ENCODE results near the gene URB2. TPM values are rescaled to one million over a fixed set of nuclear protein-coding genes. Genes with fewer than 3 reads are reported as not detected.

The URB2 gene
- total and polyA plus RNA-seq, 2 of the 13 experiments (the other 11 are each of a cell fraction or from before 2014, with no cell fraction given): 4.0 to 17.6 TPM

DNA sequence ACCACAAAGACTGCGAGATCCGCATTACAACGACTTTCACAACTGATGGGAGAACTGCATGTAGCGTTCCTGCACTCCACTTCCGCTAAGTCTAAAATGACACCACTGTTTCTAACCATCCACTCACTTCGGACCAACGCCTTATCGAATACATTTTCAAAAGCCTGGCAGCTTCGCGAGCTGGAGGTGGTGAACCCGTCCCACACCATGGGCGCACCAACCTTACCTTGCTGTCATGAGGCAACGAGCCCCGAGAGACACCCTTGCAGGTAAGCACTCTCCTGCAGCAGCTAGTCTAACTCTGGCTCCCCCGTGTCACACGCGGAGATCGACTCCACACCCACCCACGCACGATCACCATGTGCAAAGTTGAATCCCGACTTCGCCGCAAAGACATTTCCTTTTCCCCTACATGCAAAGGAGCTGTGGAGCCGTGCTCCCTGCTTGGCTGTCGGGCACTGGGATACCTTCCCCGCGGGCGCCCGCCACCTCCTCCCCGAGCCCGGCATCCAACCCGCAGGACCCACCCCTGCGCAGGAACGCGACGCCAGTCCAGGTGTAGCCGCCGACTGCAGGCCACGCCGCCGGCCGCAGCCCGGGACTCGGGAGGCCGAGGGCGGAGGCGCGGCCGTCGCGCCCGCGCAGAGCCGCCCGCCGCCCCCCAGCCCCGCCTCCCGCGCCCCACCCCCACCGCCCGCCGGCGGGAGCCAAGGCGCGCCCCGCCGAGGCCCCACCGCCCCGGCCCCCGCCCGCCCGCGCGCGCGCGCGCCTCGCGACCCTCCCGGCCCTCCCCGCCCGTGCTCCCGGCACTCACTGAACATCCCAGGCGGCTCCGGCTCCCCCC lies 754 bp upstream of the URB2 start (continued):
- TF ChIP-seq SPEN (CRISPR knock-in tag; IDR thresholded peaks at IDR 0.05; ENCODE audit: low read depth): peak; percentile 51; the same call in 1 of the 2 replicates
- no peak for TF ChIP-seq NONO (IDR thresholded peaks at IDR 0.05)
- 0 out of 2 replicates have a peak, but pooled peaks have one; percentile 9 for TF ChIP-seq NONO (CRISPR knock-in tag; conservative IDR thresholded peaks at IDR 0.05)
- TF ChIP-seq ZNF10 (CRISPR knock-in tag; IDR thresholded peaks at IDR 0.05; ENCODE audit: borderline replicate concordance, low read depth): 0 out of 2 replicates have a peak, but pooled peaks have one; percentile 26
- TF ChIP-seq, protein P1, sequence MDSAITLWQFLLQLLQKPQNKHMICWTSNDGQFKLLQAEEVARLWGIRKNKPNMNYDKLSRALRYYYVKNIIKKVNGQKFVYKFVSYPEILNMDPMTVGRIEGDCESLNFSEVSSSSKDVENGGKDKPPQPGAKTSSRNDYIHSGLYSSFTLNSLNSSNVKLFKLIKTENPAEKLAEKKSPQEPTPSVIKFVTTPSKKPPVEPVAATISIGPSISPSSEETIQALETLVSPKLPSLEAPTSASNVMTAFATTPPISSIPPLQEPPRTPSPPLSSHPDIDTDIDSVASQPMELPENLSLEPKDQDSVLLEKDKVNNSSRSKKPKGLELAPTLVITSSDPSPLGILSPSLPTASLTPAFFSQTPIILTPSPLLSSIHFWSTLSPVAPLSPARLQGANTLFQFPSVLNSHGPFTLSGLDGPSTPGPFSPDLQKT (CRISPR knock-in tag; IDR thresholded peaks at IDR 0.05; ENCODE audit: borderline replicate concordance): no peak
- TF ChIP-seq RELA (CRISPR knock-in tag; IDR thresholded peaks at IDR 0.05): no peak
- TF ChIP-seq, protein P2, sequence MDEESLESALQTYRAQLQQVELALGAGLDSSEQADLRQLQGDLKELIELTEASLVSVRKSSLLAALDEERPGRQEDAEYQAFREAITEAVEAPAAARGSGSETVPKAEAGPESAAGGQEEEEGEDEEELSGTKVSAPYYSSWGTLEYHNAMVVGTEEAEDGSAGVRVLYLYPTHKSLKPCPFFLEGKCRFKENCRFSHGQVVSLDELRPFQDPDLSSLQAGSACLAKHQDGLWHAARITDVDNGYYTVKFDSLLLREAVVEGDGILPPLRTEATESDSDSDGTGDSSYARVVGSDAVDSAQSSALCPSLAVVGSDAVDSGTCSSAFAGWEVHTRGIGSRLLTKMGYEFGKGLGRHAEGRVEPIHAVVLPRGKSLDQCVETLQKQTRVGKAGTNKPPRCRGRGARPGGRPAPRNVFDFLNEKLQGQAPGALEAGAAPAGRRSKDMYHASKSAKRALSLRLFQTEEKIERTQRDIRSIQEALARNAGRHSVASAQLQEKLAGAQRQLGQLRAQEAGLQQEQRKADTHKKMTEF (CRISPR knock-in tag; IDR thresholded peaks at IDR 0.05): no peak
- no peak for TF ChIP-seq ZNF383 (CRISPR knock-in tag; IDR thresholded peaks at IDR 0.05; ENCODE audit: borderline replicate concordance)
- TF ChIP-seq, protein P3, sequence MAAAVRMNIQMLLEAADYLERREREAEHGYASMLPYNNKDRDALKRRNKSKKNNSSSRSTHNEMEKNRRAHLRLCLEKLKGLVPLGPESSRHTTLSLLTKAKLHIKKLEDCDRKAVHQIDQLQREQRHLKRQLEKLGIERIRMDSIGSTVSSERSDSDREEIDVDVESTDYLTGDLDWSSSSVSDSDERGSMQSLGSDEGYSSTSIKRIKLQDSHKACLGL (CRISPR knock-in tag; IDR thresholded peaks at IDR 0.05): no peak
- TF ChIP-seq TCF7L2 (IDR thresholded peaks at IDR 0.05; ENCODE audit: low read depth, low read length): no peak
- TF ChIP-seq RFXAP (CRISPR knock-in tag; IDR thresholded peaks at IDR 0.05; ENCODE audit: borderline replicate concordance): no peak
- TF ChIP-seq ZNF83 (CRISPR knock-in tag; IDR thresholded peaks at IDR 0.05; ENCODE audit: borderline replicate concordance): no peak
- TF ChIP-seq RBM39 (IDR thresholded peaks at IDR 0.05; ENCODE audit: low read depth, low read length, poor library complexity, severe bottlenecking): no peak
- TF ChIP-seq HIVEP1 (CRISPR knock-in tag; IDR thresholded peaks at IDR 0.05): no peak
- no peak for TF ChIP-seq MBNL3 (CRISPR knock-in tag; conservative IDR thresholded peaks at IDR 0.05)
- TF ChIP-seq, protein P4, sequence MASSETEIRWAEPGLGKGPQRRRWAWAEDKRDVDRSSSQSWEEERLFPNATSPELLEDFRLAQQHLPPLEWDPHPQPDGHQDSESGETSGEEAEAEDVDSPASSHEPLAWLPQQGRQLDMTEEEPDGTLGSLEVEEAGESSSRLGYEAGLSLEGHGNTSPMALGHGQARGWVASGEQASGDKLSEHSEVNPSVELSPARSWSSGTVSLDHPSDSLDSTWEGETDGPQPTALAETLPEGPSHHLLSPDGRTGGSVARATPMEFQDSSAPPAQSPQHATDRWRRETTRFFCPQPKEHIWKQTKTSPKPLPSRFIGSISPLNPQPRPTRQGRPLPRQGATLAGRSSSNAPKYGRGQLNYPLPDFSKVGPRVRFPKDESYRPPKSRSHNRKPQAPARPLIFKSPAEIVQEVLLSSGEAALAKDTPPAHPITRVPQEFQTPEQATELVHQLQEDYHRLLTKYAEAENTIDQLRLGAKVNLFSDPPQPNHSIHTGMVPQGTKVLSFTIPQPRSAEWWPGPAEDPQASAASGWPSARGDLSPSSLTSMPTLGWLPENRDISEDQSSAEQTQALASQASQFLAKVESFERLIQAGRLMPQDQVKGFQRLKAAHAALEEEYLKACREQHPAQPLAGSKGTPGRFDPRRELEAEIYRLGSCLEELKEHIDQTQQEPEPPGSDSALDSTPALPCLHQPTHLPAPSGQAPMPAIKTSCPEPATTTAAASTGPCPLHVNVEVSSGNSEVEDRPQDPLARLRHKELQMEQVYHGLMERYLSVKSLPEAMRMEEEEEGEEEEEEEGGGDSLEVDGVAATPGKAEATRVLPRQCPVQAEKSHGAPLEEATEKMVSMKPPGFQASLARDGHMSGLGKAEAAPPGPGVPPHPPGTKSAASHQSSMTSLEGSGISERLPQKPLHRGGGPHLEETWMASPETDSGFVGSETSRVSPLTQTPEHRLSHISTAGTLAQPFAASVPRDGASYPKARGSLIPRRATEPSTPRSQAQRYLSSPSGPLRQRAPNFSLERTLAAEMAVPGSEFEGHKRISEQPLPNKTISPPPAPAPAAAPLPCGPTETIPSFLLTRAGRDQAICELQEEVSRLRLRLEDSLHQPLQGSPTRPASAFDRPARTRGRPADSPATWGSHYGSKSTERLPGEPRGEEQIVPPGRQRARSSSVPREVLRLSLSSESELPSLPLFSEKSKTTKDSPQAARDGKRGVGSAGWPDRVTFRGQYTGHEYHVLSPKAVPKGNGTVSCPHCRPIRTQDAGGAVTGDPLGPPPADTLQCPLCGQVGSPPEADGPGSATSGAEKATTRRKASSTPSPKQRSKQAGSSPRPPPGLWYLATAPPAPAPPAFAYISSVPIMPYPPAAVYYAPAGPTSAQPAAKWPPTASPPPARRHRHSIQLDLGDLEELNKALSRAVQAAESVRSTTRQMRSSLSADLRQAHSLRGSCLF (CRISPR knock-in tag; IDR thresholded peaks at IDR 0.05; ENCODE audit: borderline replicate concordance): no peak
- TF ChIP-seq, protein P5, sequence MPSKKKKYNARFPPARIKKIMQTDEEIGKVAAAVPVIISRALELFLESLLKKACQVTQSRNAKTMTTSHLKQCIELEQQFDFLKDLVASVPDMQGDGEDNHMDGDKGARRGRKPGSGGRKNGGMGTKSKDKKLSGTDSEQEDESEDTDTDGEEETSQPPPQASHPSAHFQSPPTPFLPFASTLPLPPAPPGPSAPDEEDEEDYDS (CRISPR knock-in tag; IDR thresholded peaks at IDR 0.05): 0 out of 2 replicates have a peak, but pooled peaks have one; percentile 12
- no peak for TF ChIP-seq ZNF121 (CRISPR knock-in tag; IDR thresholded peaks at IDR 0.05)
- no peak for TF ChIP-seq ARID2 (CRISPR knock-in tag; IDR thresholded peaks at IDR 0.05; ENCODE audit: borderline replicate concordance)
- TF ChIP-seq MXD4 (CRISPR knock-in tag; IDR thresholded peaks at IDR 0.05): peak; percentile 63; the same call in 1 of the 2 replicates
